Measurements from ENCODE around the gene KLLN. TPM values are rescaled to one million over a fixed set of nuclear protein-coding genes. Genes with fewer than 3 reads are reported as not detected.

The KLLN gene
- total and polyA plus RNA-seq, 2 donors (not counting 1 experiment from before 2014, with no cell fraction given), result 0.49 to 0.66 TPM

DNA sequence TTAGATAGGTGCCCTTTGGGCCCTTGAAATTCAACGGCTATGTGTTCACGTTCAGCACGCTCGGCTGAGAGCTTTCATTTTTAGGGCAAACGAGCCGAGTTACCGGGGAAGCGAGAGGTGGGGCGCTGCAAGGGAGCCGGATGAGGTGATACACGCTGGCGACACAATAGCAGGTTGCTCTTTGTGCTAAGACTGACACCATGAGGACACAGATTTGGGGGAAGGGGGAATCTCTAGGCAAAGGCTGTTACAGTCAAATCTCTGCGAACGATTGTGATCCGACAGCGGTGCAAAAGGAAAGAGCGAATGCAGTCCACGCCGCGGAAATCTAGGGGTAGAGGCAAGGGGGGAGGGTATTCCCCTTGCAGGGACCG is 667 bp downstream of the KLLN start:
- peaks cover 10% of the 10 kb centered on the region for H4K20me1 ChIP-seq (ENCODE audit: control insufficient read depth, extremely low read depth, insufficient read depth, low read length)
- no peak for DNase-seq (ENCODE audit: low read depth in 2 of 2)
- H3K4me3 ChIP-seq (replicated peaks in 1 of 4; ENCODE audit: control extremely low read depth in 1 of 4, insufficient read depth in 1 of 4, low read depth in 3 of 4, low read length in 4 of 4), result peak overlapping the region; percentile 80 to 86 (median 84)
- H3K27me3 ChIP-seq (ENCODE audit: control insufficient read depth, insufficient read depth, low read length), result no peaks in the 10 kb centered on the region
- H3K36me3 ChIP-seq (ENCODE audit: control insufficient read depth, insufficient read depth, low read length), result no peaks in the 10 kb centered on the region
- peak overlapping the region; percentile 88 for H3K27ac ChIP-seq (ENCODE audit: insufficient read depth, low read length)
- H3K4me1 ChIP-seq (ENCODE audit: control insufficient read depth, extremely low read depth, insufficient read depth, low read length), result peaks cover 3% of the 10 kb centered on the region
- TF ChIP-seq, protein P1, sequence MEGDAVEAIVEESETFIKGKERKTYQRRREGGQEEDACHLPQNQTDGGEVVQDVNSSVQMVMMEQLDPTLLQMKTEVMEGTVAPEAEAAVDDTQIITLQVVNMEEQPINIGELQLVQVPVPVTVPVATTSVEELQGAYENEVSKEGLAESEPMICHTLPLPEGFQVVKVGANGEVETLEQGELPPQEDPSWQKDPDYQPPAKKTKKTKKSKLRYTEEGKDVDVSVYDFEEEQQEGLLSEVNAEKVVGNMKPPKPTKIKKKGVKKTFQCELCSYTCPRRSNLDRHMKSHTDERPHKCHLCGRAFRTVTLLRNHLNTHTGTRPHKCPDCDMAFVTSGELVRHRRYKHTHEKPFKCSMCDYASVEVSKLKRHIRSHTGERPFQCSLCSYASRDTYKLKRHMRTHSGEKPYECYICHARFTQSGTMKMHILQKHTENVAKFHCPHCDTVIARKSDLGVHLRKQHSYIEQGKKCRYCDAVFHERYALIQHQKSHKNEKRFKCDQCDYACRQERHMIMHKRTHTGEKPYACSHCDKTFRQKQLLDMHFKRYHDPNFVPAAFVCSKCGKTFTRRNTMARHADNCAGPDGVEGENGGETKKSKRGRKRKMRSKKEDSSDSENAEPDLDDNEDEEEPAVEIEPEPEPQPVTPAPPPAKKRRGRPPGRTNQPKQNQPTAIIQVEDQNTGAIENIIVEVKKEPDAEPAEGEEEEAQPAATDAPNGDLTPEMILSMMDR (conservative IDR thresholded peaks at IDR 0.05 in 1 of 2, IDR thresholded peaks at IDR 0.05 in 1 of 2; ENCODE audit: low read depth in 1 of 2, low read length in 2 of 2), result no peak
- H3K9ac ChIP-seq (ENCODE audit: insufficient read depth, low read length), result peak overlapping the region; percentile 79
- no peaks in the 10 kb centered on the region for H3K9me3 ChIP-seq (ENCODE audit: control insufficient read depth, insufficient read depth, low read depth, low read length)
- H2AFZ ChIP-seq (ENCODE audit: low read length), result peak overlapping the region; percentile 75
- H3K4me2 ChIP-seq (ENCODE audit: extremely low read depth, insufficient read depth, low read length), result peak overlapping the region; percentile 99
- H3K79me2 ChIP-seq (ENCODE audit: control insufficient read depth, insufficient read depth, low read length), result peaks cover 46% of the 10 kb centered on the region

DNA sequence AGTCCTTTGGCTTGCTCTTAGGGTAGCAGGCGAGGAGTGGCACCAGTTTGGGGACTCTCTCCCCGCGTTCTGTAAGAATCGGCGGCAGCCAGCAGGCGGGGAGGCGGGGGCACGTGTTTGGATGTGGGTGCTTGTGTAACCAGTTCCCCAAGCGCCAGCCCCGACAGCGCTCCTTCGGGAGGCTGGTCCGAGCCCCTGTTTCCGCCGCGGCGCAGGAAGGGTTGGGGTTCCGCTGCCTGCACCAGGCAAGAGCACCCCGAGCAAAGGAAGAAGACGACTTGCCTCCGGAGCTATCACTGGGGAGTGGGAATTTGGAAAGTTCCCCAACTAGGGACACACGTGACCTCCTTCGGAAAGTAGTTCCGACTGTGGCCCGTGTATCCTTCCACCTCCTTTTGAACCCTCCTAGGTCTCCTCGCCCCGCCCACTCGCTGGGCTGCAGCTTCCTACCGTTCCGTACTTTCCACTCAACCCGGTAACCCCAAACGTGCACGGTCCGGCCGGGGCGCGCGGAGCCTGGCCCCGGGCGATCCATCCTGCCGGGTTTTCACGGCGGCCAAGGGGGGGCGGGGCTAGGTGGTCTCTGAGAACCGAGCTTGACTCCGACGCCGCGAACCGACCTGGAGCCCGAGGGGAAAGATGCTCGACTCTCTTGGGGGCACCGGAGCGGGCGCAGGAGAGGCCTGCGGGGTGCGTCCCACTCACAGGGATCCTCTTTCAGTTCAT is 1.2 kb downstream of the KLLN start:
- peaks cover 3% of the 10 kb centered on the region for H3K4me1 ChIP-seq (ENCODE audit: control insufficient read depth, extremely low read depth, insufficient read depth, low read length)
- H3K27ac ChIP-seq (ENCODE audit: insufficient read depth, low read length), result peak overlapping the region; percentile 88
- peak overlapping the region; percentile 79 for H3K9ac ChIP-seq (ENCODE audit: insufficient read depth, low read length)
- H3K9me3 ChIP-seq (ENCODE audit: control insufficient read depth, insufficient read depth, low read depth, low read length), result no peaks in the 10 kb centered on the region
- no peaks in the 10 kb centered on the region for H3K27me3 ChIP-seq (ENCODE audit: control insufficient read depth, insufficient read depth, low read length)
- peak overlapping the region; percentile 80 to 86 (median 84) for H3K4me3 ChIP-seq (replicated peaks in 1 of 4; ENCODE audit: control extremely low read depth in 1 of 4, insufficient read depth in 1 of 4, low read depth in 3 of 4, low read length in 4 of 4)
- DNase-seq (ENCODE audit: low read depth in 2 of 2), result peak; percentile 99
- H3K4me2 ChIP-seq (ENCODE audit: extremely low read depth, insufficient read depth, low read length), result peak overlapping the region; percentile 99
- TF ChIP-seq, protein P1 (conservative IDR thresholded peaks at IDR 0.05 in 1 of 2, IDR thresholded peaks at IDR 0.05 in 1 of 2; ENCODE audit: low read depth in 1 of 2, low read length in 2 of 2), result no peak
- TF ChIP-seq EZH2 (IDR thresholded peaks at IDR 0.05; ENCODE audit: low read length, missing control alignments), result no peak
- H3K36me3 ChIP-seq (ENCODE audit: control insufficient read depth, insufficient read depth, low read length), result no peaks in the 10 kb centered on the region
- H2AFZ ChIP-seq (ENCODE audit: low read length), result peak overlapping the region; percentile 98
- peaks cover 6% of the 10 kb centered on the region for H4K20me1 ChIP-seq (ENCODE audit: control insufficient read depth, extremely low read depth, insufficient read depth, low read length)
- H3K79me2 ChIP-seq (ENCODE audit: control insufficient read depth, insufficient read depth, low read length), result peaks cover 40% of the 10 kb centered on the region

DNA sequence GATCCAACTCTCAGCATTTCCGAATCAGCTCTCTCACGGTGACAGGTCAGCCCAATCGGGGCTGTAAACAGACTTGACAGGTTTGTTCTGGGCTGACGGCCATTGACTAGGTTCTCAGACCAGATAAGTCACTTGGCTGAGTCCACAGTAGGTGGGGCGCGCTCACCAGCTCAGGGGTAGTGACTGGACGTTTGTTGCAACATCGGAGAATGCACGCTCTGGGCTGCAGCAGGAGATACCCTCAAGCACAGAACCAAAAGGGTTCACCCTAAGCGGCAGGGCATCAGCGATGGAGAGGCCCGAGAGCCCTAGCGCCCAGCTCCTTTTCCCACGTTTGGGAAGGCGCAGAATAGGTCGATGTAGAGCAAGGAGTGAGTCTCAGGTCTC is 1.8 kb downstream of the KLLN start:
- Histone ChIP-seq H3K9ac (ENCODE audit: insufficient read depth, low read length) (peak overlapping the region; percentile 79), H3K27me3 (ENCODE audit: control insufficient read depth, insufficient read depth, low read length) (no peaks in the 10 kb centered on the region), H3K27ac (ENCODE audit: insufficient read depth, low read length) (peak overlapping the region; percentile 88), H3K4me1 (ENCODE audit: control insufficient read depth, extremely low read depth, insufficient read depth, low read length) (peaks cover 3% of the 10 kb centered on the region), H3K4me2 (ENCODE audit: extremely low read depth, insufficient read depth, low read length) (peak overlapping the region; percentile 99), H3K79me2 (ENCODE audit: control insufficient read depth, insufficient read depth, low read length) (peaks cover 35% of the 10 kb centered on the region), H3K9me3 (ENCODE audit: control insufficient read depth, insufficient read depth, low read depth, low read length) (no peaks in the 10 kb centered on the region), H2AFZ (ENCODE audit: low read length) (peak overlapping the region; percentile 98), H3K4me3 (replicated peaks in 1 of 4; ENCODE audit: control extremely low read depth in 1 of 4, insufficient read depth in 1 of 4, low read depth in 3 of 4, low read length in 4 of 4) (peak overlapping the region; percentile 80 to 86 (median 84)), H4K20me1 (ENCODE audit: control insufficient read depth, extremely low read depth, insufficient read depth, low read length) (peaks cover 5% of the 10 kb centered on the region), H3K36me3 (ENCODE audit: control insufficient read depth, insufficient read depth, low read length) (no peaks in the 10 kb centered on the region)
- DNase-seq (ENCODE audit: low read depth in 2 of 2), result peak; percentile 87 to 88
- TF ChIP-seq EZH2 (IDR thresholded peaks at IDR 0.05; ENCODE audit: low read length, missing control alignments), result no peak
- TF ChIP-seq, protein P1 (conservative IDR thresholded peaks at IDR 0.05 in 1 of 2, IDR thresholded peaks at IDR 0.05 in 1 of 2; ENCODE audit: low read depth in 1 of 2, low read length in 2 of 2), result peak in 1 of 2 donors; percentile 14
